A549 (cell line): ENCODE measurements around the gene SLC17A9. TPM values are rescaled to one million over a fixed set of nuclear protein-coding genes. Genes with fewer than 3 reads are reported as not detected.

Experiments
- ATAC-seq, 2 experiments: fragments of 200-7000 bp in 1 of 2; fragments of >200 bp in 1 of 2; cut with Nextera tagmentation in 1 of 2; cut with Tn5 transposase in 1 of 2; 3 replicates each; pipeline versions ENCODE4 v1.8.0 to v1.9.1; 2018 to 2020; ENCODE audit warnings: mild to moderate bottlenecking in 1 of 2, moderate library complexity in 1 of 2
- CTCF ChIA-PET: fragments of 300-600 bp; sonication (Branson Sonifier 250); formaldehyde crosslinking; extraction: SDS; loops from one replicate; lab custom pipeline; 2021; ENCODE audit warnings: antibody characterized with exemption, inconsistent platforms; lab: Yijun Ruan, JAX
- POLR2A ChIA-PET: fragments of 350-600 bp; formaldehyde crosslinking; extraction: SDS; loops from one replicate; lab custom pipeline; 2021; ENCODE audit warnings: antibody characterized with exemption, inconsistent platforms; lab: Yijun Ruan, JAX
- DNase-seq, 2 experiments: peaks; one replicate each; pipeline versions ENCODE4 v3.0.0 to v3.0.0-alpha.2; 2011 to 2016; ENCODE audit warnings: low read depth in 1 of 2, low spot score in 1 of 2
- FAIRE-seq: peaks from 2 replicates; lab custom pipeline; 2011; peaks lifted over from hg19 to GRCh38; lab: Jason Lieb, UNC
- H3K27ac ChIP-seq, 2 experiments: fragments of >200 bp; sonication (Bioruptor Twin); formaldehyde crosslinking; 3 replicates each; pipeline ENCODE4 v1.5.1; 2016 to 2017
- H3K4me1 ChIP-seq: fragments of >200 bp; sonication (Bioruptor Twin); formaldehyde crosslinking; 3 replicates; pipeline ENCODE4 v1.6.1; 2016
- H3K4me2 ChIP-seq: fragments of >200 bp; sonication (Bioruptor Twin); formaldehyde crosslinking; 3 replicates; pipeline ENCODE4 v1.6.1; 2016
- H3K4me3 ChIP-seq: fragments of >200 bp; sonication (Bioruptor Twin); formaldehyde crosslinking; 3 replicates; pipeline ENCODE4 v1.5.1; 2016
- H3K9me3 ChIP-seq: fragments of >200 bp; sonication (Bioruptor Twin); formaldehyde crosslinking; 3 replicates; pipeline ENCODE4 v1.6.1; 2016
- BHLHE40 ChIP-seq: IDR thresholded peaks from 2 replicates; pipeline ENCODE4 v1.6.1; 2012; ENCODE audit warnings: low read depth, low read length, inconsistent platforms
- EHF ChIP-seq: fragments of 250-450 bp; sonication (Bioruptor Pico); IDR thresholded peaks from 2 replicates; pipeline ENCODE4 v1.5.0; 2020; ENCODE audit warnings: mild to moderate bottlenecking
- EHMT2 ChIP-seq: fragments of 200-600 bp; sonication (generic); IDR thresholded peaks from 2 replicates; pipeline ENCODE4 v1.6.1; 2016; ENCODE audit warnings: antibody characterized with exemption, low read depth, mild to moderate bottlenecking, moderate library complexity
- ESRRA ChIP-seq: fragments of 150-350 bp; IDR thresholded peaks from 2 replicates; pipeline ENCODE4 v1.6.1; 2014; ENCODE audit warnings: mild to moderate bottlenecking, low read length, borderline replicate concordance
- FOXS1 ChIP-seq: fragments of 250-450 bp; sonication (Bioruptor Pico); IDR thresholded peaks from 2 replicates; pipeline ENCODE4 v1.5.0; 2020; ENCODE audit warnings: mild to moderate bottlenecking, moderate library complexity
- GATA3 ChIP-seq: IDR thresholded peaks from 2 replicates; pipeline ENCODE4 v1.6.1; 2012; ENCODE audit warnings: borderline replicate concordance
- HDAC2 ChIP-seq: fragments of 200-600 bp; sonication (generic); IDR thresholded peaks from 2 replicates; pipeline ENCODE4 v1.6.1; 2016
- HEYL ChIP-seq: fragments of 250-450 bp; sonication (Bioruptor Pico); IDR thresholded peaks from 2 replicates; pipeline ENCODE4 v1.8.0; 2021; ENCODE audit warnings: mild to moderate bottlenecking, moderate library complexity
- HMGXB4 ChIP-seq: fragments of 250-450 bp; sonication (Bioruptor Pico); IDR thresholded peaks from 2 replicates; pipeline ENCODE4 v1.5.0; 2021; ENCODE audit warnings: mild to moderate bottlenecking, moderate library complexity, borderline replicate concordance
- JUN ChIP-seq, 2 experiments: fragments of >200 bp; sonication (Bioruptor Twin); formaldehyde crosslinking; IDR thresholded peaks; 2 replicates in 1 of 2; 3 replicates in 1 of 2; pipeline ENCODE4 v1.6.1; 2016 to 2017
- MAFK ChIP-seq: fragments of 450-650 bp; IDR thresholded peaks from 2 replicates; pipeline ENCODE4 v1.6.1; 2014; ENCODE audit not compliant: partially characterized antibody
- MYC ChIP-seq: IDR thresholded peaks from 2 replicates; pipeline ENCODE4 v1.6.1; 2012; ENCODE audit warnings: mild to moderate bottlenecking, inconsistent platforms, low read length, improper control_type of control experiment, borderline replicate concordance
- PBX3 ChIP-seq: IDR thresholded peaks from 2 replicates; pipeline ENCODE4 v1.6.1; 2012
- RAD21 ChIP-seq, 2 experiments: fragments of >200 bp in 1 of 2; sonication (Bioruptor Twin) in 1 of 2; formaldehyde crosslinking in 1 of 2; IDR thresholded peaks in 1 of 2; conservative IDR thresholded peaks in 1 of 2; 2 replicates in 1 of 2; 3 replicates in 1 of 2; pipeline ENCODE4 v1.6.1; 2012 to 2018; ENCODE audit warnings: inconsistent platforms in 1 of 2
- RARB ChIP-seq: fragments of 250-450 bp; sonication (Bioruptor Pico); IDR thresholded peaks from 2 replicates; pipeline ENCODE4 v1.8.0; 2021; ENCODE audit warnings: mild to moderate bottlenecking, moderate library complexity
- REST ChIP-seq: fragments of 200-600 bp; sonication (generic); IDR thresholded peaks from 2 replicates; pipeline ENCODE4 v1.6.1; 2016; ENCODE audit warnings: antibody characterized with exemption, mild to moderate bottlenecking, moderate library complexity
- RNF2 ChIP-seq: fragments of 200-600 bp; sonication (generic); IDR thresholded peaks from 2 replicates; pipeline ENCODE4 v1.6.1; 2016; ENCODE audit warnings: low read depth, mild to moderate bottlenecking, antibody characterized with exemption, moderate library complexity, borderline replicate concordance
- TFCP2L1 ChIP-seq: fragments of 250-450 bp; sonication (Bioruptor Pico); IDR thresholded peaks from 2 replicates; pipeline ENCODE4 v1.5.0; 2021; ENCODE audit warnings: mild to moderate bottlenecking
- USF2 ChIP-seq: fragments of 450-650 bp; IDR thresholded peaks from 2 replicates; pipeline ENCODE4 v1.6.1; 2014; ENCODE audit warnings: antibody characterized with exemption
- WGBS: methylation state at CpG from one replicate; pipeline ENCODE4 v1.1.6; 2017; ENCODE audit errors: missing lambda C conversion rate; 5-methylcytosine and 5-hydroxymethylcytosine counted together
- polyA plus RNA-seq, 4 experiments: library from polyadenylated mRNA; depleted of rRNA in 3 of 4; stranded (reverse); fragments of >200 nt; fragmentation: RNase III in 1 of 4; extraction: RNeasy Plus Mini Kit Qiagen cat#74134 plus additional on column Dnase treatment in 1 of 4; gene quantifications; 2 replicates in 3 of 4; 3 replicates in 1 of 4; pipeline ENCODE4 v1.2.3, GENCODE V29; 2011 to 2017
- TF ChIP-seq, protein P1 (sequence below): fragments of >200 bp; sonication (Bioruptor Twin); formaldehyde crosslinking; IDR thresholded peaks from 3 replicates; pipeline ENCODE4 v1.6.1; 2016

The SLC17A9 gene
- polyA plus RNA-seq, 2 of the 4 experiments (the other 2 are of a cell fraction): 0.05 TPM; not detected in 1

DNA sequence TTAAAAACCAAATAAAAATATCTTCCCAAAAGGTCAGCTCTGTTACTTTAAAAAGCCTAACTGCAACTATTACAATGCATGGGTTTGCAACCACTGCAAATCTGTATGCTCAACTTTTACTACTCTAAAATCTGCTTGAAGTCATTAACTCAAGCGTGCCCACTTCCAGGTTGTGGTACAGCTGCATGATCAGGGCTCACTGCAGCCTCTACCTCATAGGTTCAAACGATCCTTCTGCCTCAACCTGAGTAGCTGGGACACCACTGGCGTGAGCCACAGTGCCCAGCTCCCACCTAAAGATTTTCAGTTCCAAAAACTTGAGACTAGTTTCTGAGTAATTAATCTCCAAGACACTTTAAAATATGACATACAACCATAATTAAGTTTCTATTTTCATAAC is 34.4 kb upstream of the SLC17A9 start:
- FAIRE-seq: no peak
- H3K9me3 ChIP-seq: no peaks in the 10 kb centered on the region
- H3K27ac ChIP-seq: no peak overlapping the region
- ATAC-seq: no peak
- 75% methylated on average over 3 of the region's 3 CpGs for WGBS
- CTCF ChIA-PET: interaction anchor here (1.1 to 22.6 kb wide), 6 partner anchors 9 to 91 kb away, joined by 4 to 368 read pairs (median 14); partner anchors contain the start of gene DIDO1
- POLR2A ChIA-PET: interaction anchor here (0.8 kb wide), 1 partner anchor 20 kb away, joined by 3 read pairs; the partner anchor contains the start of gene GID8
- DNase-seq: no peak
- no peak overlapping the region for H3K4me3 ChIP-seq
- peaks cover 66% of the 10 kb centered on the region for H3K4me1 ChIP-seq
- no peak for TF ChIP-seq GATA3
- TF ChIP-seq MAFK: no peak
- TF ChIP-seq RNF2: no peak
- TF ChIP-seq FOXS1 (CRISPR knock-in tag): no peak
- no peak for TF ChIP-seq TFCP2L1
- TF ChIP-seq RARB (CRISPR knock-in tag): no peak
- TF ChIP-seq EHMT2: no peak
- TF ChIP-seq BHLHE40: no peak
- TF ChIP-seq RAD21 (conservative IDR thresholded peaks at IDR 0.05 in 1 of 2, IDR thresholded peaks at IDR 0.05 in 1 of 2): no peak
- no peak for TF ChIP-seq HMGXB4 (CRISPR knock-in tag)
- no peak for TF ChIP-seq HEYL (CRISPR knock-in tag)
- no peak for TF ChIP-seq ESRRA
- TF ChIP-seq USF2: no peak
- TF ChIP-seq EHF (CRISPR knock-in tag): no peak
- no peak for TF ChIP-seq PBX3
- no peak overlapping the region for H3K4me2 ChIP-seq

DNA sequence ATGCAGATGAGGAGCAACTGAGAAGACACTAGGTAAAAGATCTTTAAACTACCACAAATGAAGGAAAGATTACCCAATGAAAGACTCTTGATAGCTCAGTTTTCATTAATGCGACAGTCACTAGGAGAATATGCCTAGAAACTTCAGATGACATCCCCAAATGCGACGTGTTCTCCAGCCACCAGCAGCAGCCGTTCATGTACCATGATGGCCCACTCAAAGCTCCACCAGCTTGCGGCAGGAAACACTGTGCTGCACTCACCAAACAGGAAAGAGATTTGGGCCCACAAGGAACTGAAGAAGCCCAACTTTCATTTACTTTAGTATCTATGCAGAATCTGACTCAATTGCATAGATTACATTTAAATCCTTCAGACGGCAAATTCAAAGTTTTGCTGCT is 33.7 kb upstream of the SLC17A9 start:
- Histone ChIP-seq H3K4me2 (no peak overlapping the region), H3K27ac (no peak overlapping the region), H3K4me3 (no peak overlapping the region), H3K9me3 (no peaks in the 10 kb centered on the region), H3K4me1 (peaks cover 72% of the 10 kb centered on the region)
- ATAC-seq (no peak), DNase-seq (no peak), FAIRE-seq (no peak)
- POLR2A ChIA-PET: no interaction called here
- WGBS: 93% methylated on average over 6 of the region's 6 CpGs
- CTCF ChIA-PET: interaction anchor here (1.1 to 22.6 kb wide), 5 partner anchors 8 to 90 kb away, joined by 4 to 368 read pairs (median 12); partner anchors contain the start of gene DIDO1
- no peak for TF ChIP-seq RNF2
- no peak for TF ChIP-seq REST
- no peak for TF ChIP-seq HDAC2
- no peak for TF ChIP-seq GATA3
- TF ChIP-seq, protein P1, sequence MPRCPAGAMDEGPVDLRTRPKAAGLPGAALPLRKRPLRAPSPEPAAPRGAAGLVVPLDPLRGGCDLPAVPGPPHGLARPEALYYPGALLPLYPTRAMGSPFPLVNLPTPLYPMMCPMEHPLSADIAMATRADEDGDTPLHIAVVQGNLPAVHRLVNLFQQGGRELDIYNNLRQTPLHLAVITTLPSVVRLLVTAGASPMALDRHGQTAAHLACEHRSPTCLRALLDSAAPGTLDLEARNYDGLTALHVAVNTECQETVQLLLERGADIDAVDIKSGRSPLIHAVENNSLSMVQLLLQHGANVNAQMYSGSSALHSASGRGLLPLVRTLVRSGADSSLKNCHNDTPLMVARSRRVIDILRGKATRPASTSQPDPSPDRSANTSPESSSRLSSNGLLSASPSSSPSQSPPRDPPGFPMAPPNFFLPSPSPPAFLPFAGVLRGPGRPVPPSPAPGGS: no peak
- no peak for TF ChIP-seq JUN (IDR thresholded peaks at IDR 0.05)
- TF ChIP-seq EHF (CRISPR knock-in tag): no peak
- TF ChIP-seq EHMT2: no peak
- TF ChIP-seq RARB (CRISPR knock-in tag): no peak
- TF ChIP-seq MYC: no peak
